Jurkat, Clone E6-1 (cell line): ENCODE results near the gene ZBTB26.
"Not testable (repeated sequence)": the region's sequence is repeated elsewhere in the genome, so short reads cannot be mapped to it uniquely, and the experiment has no call there.

Experiments
- DNase-seq: peaks from one replicate; pipeline ENCODE4 v3.0.0-alpha.2; 2011; ENCODE audit warnings: low read depth, low spot score
- H3K4me3 ChIP-seq: 2 replicates; pipeline ENCODE4 v1.5.1; 2011; ENCODE audit warnings: mild to moderate bottlenecking, low read length, control low read depth, moderate library complexity

Gene ZBTB26

GRCh38 chr9:122936464-122936863 is 5.2 kb upstream of the ZBTB26 start:
- DNase-seq: no peak
- H3K4me3 ChIP-seq: no peak overlapping the region

- peak overlapping the region; percentile 80 for H3K4me3 ChIP-seq
- DNase-seq: no peak
These were observed 629 bp downstream of the ZBTB26 start for GRCh38 chr9:122930541-122931225.

- peak overlapping the region; percentile 80; the same call in 1 of the 2 replicates for H3K4me3 ChIP-seq
- no peak for DNase-seq
These were observed 1.4 kb downstream of the ZBTB26 start for GRCh38 chr9:122929796-122930354.

- H3K4me3 ChIP-seq: no peak overlapping the region
- no peak for DNase-seq
These were observed 7.4 kb downstream of the ZBTB26 start for GRCh38 chr9:122923947-122924346.

- no peak for DNase-seq
These were observed 8.6 kb downstream of the ZBTB26 start for GRCh38 chr9:122922713-122923112.

GRCh38 chr9:122918310-122918709 is 13.0 kb downstream of the ZBTB26 start:
- DNase-seq: no peak
- no peak overlapping the region for H3K4me3 ChIP-seq

More at GRCh38 chr9:122922713-122923112, 8.6 kb downstream of the ZBTB26 start:
- H3K4me3 ChIP-seq: no peak overlapping the region

GRCh38 chr9:122912964-122913673 is 18.2 kb downstream of the ZBTB26 start, which contains the start of gene ZBTB6:
Gene ZBTB6 (minus strand): TSS chr9:122913323. CDS start chr9:122912072, 1,251 bp downstream.
- DNase-seq: peak; percentile 74
- peak within 1 kb of the TSS; percentile 61 for H3K4me3 ChIP-seq

- H3K4me3 ChIP-seq: peak overlapping the region; percentile 61
- DNase-seq: no peak
These were observed 18.7 kb downstream of the ZBTB26 start for GRCh38 chr9:122912671-122912963.

- not testable (repeated sequence) for DNase-seq, H3K4me3 ChIP-seq
These were observed 25.2 kb downstream of the ZBTB26 start for GRCh38 chr9:122906122-122906521.

- peak; percentile 100 for DNase-seq
- peak within 1 kb of the TSS; percentile 92 for H3K4me3 ChIP-seq
These were observed 26.2 kb downstream of the ZBTB26 start, which contains the start of gene RC3H2 for GRCh38 chr9:122904823-122905710. Gene RC3H2 (minus strand): TSS chr9:122905359. CDS start chr9:122897509, 7,850 bp downstream.

- DNase-seq: no peak
These were observed 26.9 kb downstream of the ZBTB26 start for GRCh38 chr9:122904466-122904822.

GRCh38 chr9:122900791-122901190 is 30.5 kb downstream of the ZBTB26 start:
- no peak for DNase-seq
- no peak overlapping the region for H3K4me3 ChIP-seq

More at GRCh38 chr9:122904466-122904822, 26.9 kb downstream of the ZBTB26 start:
- H3K4me3 ChIP-seq: peak overlapping the region; percentile 92

- DNase-seq: no peak
These were observed 33.3 kb downstream of the ZBTB26 start for GRCh38 chr9:122897969-122898368.

GRCh38 chr9:122888480-122888879 is 42.8 kb downstream of the ZBTB26 start:
- no peak overlapping the region for H3K4me3 ChIP-seq
- no peak for DNase-seq

More at GRCh38 chr9:122897969-122898368, 33.3 kb downstream of the ZBTB26 start:
- H3K4me3 ChIP-seq: no peak overlapping the region

GRCh38 chr9:122883125-122883524 is 48.2 kb downstream of the ZBTB26 start:
- DNase-seq: no peak
- no peak overlapping the region for H3K4me3 ChIP-seq

GRCh38 chr9:122879443-122879842 is 51.9 kb downstream of the ZBTB26 start:
- no peak for DNase-seq
- no peak overlapping the region for H3K4me3 ChIP-seq

- no peak for DNase-seq
- no peak overlapping the region for H3K4me3 ChIP-seq
These were observed 55.8 kb downstream of the ZBTB26 start for GRCh38 chr9:122875523-122875922.

- H3K4me3 ChIP-seq, DNase-seq: not testable (repeated sequence)
These were observed 64.0 kb downstream of the ZBTB26 start for GRCh38 chr9:122867276-122867675.

GRCh38 chr9:122866079-122866478 is 65.2 kb downstream of the ZBTB26 start:
- DNase-seq: no peak
- no peak overlapping the region for H3K4me3 ChIP-seq
